GM21367 (cell line): ENCODE measurements around the gene TTLL6.
"Not testable (repeated sequence)": the region's sequence is repeated elsewhere in the genome, so short reads cannot be mapped to it uniquely, and the experiment has no call there.

Source experiments
- ATAC-seq: cut with Tn5 transposase; IDR thresholded peaks from one replicate; pipeline ENCODE4 v1.9.1; 2021; ENCODE audit not compliant: unreplicated experiment

Gene TTLL6

DNA sequence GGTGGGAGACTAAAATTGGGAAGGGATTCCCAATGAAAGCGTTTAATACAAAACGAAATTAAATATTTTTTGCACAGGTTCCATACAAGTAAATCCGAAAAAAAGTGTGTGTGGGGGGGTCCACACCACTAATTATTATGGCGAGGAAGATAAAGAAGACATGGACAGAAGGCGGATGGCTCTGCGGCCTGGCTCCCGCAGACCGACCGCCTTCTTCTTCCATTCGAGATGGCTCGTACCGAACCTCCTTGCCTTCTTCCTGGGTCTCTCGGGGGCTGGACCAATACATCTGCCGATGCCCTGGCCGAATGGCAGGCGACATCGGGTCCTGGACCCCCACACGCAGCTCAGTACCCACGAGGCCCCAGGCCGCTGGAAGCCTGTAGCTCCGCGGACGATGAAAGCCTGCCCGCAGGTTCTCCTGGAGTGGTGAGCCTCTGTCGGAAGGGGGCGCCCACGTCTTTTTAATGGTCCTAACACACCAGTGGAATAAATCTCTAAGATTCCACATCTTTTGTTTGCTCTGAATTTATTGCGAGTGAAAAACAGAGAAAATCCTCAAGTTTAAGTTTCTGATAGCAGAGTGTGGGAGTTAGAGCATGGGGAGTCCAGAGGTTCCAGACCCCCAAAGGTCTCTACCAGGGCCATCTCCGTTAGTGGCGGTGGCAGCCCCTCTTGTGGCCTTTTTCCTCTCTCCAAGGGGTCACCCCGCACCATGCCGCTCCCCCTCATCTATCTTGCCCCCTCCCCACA is 92.6 kb downstream of the TTLL6 start:
- ATAC-seq = no peak

DNA sequence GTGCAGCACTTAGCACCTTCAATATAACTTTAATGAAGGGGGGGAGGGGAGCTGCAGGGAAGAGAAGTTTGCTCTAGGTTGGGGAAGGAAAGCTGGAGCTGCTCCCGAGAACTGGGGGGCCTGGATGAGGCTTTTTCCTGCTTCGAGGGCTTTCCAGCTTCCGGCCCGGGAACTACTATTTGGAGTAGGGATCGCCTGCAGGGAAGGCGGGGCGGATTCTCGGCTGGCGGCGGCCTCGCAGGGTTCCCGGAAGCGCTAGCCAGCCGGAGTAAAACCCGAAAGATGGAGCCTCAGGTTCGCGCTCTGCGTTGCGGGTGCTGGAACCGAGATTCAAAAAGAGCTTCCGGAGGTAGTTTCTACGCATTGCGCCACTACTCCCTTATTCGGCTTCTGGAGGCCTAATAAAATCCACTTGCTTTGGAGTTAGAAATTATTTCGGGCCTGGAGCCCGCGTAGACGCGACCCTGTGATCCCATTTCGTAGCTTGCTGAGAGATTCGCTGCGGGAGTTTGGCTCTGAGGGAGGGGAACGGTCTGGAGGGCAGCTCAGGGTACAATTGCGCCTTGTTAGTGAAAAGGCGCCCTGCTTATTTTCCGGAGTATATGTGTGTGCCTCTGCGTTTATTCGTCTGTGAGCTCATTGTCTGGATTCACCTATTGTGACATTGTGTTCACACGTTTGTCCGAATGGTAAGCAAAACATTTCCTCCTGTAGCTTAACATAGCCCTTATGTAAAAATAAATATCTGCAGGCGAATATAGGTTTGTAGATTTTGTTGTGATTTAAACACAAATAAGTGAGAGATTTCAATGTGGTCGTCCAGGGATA is 93.4 kb downstream of the TTLL6 start:
- ATAC-seq = no peak

GRCh38 chr17:48722915-48723422 is 94.1 kb downstream of the TTLL6 start, which contains the start of gene PRAC2:
Gene PRAC2 (plus strand): TSS chr17:48723185. CDS start chr17:48724411, 1,226 bp downstream.
- ATAC-seq = no peak

DNA sequence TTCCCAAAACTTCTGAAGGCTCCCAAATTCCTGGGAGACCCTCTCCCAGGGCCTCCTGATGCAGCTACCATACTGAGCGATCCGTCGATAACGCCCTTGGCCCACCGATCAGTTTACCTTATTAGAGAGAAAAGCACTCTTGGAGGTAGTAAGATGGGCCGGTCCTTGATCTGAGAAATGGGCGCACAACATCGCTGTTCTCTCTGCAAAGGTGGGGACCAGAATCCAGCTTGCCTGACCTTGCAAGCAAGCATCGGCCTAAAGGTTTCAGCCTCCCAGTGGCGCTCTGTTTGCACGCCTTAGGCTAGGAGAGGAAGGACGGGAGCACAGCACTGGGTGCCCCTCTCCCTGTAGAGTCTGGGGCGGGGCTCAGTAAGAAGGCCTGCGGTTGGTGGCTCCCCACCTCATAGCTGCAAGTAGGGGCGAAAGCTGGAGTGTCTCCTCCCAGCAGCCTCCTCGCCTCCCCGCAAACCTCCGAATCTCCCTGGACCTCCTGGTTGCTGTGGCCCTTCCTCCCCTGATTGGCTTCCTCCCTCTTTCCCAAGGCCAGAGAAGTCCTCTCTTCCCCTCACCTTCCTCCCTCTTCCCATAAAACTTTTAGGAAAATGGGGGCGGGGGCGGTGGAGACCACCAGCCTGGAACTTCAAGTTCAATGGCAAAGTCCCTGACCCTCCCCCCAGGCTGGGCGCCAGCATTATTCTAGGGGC is 94.7 kb downstream of the TTLL6 start, which contains the start of gene PRAC1:
PRAC1 (minus strand) TSS at position 318 of the 707 bp plus-strand sequence; CDS start at position 192, 126 bp downstream.
- no peak for ATAC-seq

GRCh38 chr17:48721009-48721402 is 96.0 kb downstream of the TTLL6 start:
- ATAC-seq = no peak

- ATAC-seq = no peak
Measured at GRCh38 chr17:48720266-48721008, 96.6 kb downstream of the TTLL6 start.

GRCh38 chr17:48719642-48720265 is 97.3 kb downstream of the TTLL6 start:
- ATAC-seq = no peak

DNA sequence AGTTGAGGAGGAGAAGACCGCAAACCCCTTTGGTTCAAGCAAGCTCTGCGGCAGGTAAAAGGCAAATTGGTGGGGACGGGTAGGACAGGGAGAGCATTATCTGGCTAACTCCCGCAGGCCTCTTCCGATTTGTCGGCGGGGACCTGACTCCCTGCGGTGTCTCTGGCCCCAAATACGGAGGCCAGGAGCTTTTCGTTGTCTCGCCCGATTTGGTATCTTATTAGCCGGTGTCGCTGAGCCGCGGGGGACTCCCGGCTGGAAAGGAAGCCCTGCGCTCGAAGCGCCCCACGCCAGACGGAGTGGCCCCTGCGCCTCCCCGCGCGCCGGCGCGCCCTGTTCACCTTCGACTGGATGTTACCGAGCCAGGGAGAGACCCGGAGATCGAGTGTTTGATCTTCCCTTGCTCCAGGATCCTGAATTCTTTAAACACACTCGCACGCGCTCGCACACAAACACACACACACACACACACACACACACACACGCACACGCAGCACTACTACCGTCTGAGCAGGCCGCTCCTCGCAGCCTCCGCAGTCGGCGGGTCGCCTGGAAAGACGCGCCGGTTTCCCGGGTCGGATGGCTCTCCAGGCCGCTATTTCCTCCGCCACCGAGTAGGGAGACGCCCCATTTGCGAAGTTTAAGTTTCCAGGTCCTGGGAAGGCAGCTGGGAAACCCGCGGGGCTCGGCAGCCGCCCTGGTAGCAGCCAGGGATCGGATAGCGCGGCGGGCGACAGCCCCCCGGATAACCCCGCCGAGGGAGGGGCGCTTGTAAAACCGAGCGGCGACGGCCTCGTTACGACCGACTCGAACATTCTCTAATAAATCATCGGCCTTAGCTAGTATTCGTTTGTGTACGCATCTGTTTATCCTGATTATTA is 98.0 kb downstream of the TTLL6 start:
- no peak for ATAC-seq

DNA sequence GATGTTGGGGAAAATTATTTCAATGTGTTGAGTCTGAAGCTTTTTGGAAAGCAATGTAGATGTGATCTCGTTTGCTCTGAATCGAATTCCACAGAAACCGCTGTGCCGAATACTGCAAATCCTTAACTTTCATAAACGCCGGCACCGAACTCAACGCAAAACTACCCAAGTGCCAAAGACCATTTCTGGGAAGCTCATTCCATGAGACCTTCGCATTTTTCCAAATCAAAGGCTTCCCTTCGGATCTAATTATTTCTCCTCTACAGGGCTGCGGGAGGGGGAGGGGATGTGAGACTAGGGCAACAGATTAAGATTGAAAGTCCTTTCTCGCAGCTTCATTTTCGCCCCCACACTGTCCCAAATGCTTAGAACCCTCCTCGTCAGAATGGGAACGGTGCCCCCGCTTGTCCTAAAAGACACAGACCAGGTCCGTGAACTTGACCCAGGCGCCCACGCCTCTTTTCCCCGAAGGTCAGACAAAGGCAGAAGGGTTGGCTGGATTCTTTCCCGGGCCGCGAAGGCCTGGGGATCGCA is 98.7 kb downstream of the TTLL6 start:
- no peak for ATAC-seq

GRCh38 chr17:48717367-48718226 is 99.4 kb downstream of the TTLL6 start:
- ATAC-seq = no peak

DNA sequence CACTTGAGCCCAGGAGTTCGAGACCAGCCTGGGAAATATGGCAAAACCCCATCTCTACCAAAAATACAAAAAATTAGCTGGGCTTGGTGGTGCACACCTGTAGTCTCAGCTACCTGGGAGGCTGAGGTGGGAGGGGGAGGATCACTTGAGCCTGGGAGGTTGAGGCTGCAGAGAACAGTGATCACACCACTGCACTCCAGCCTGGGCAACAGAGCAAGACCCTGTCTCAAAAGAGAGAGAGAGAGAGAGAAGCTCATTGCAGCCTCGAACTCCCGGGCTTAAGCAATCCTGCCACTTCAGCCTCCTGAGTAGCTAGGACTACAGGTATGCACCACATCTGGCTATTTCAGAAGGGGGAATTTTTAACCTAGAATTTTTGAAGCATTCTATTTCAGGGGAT is 100.5 kb downstream of the TTLL6 start:
- not testable (repeated sequence) for ATAC-seq

DNA sequence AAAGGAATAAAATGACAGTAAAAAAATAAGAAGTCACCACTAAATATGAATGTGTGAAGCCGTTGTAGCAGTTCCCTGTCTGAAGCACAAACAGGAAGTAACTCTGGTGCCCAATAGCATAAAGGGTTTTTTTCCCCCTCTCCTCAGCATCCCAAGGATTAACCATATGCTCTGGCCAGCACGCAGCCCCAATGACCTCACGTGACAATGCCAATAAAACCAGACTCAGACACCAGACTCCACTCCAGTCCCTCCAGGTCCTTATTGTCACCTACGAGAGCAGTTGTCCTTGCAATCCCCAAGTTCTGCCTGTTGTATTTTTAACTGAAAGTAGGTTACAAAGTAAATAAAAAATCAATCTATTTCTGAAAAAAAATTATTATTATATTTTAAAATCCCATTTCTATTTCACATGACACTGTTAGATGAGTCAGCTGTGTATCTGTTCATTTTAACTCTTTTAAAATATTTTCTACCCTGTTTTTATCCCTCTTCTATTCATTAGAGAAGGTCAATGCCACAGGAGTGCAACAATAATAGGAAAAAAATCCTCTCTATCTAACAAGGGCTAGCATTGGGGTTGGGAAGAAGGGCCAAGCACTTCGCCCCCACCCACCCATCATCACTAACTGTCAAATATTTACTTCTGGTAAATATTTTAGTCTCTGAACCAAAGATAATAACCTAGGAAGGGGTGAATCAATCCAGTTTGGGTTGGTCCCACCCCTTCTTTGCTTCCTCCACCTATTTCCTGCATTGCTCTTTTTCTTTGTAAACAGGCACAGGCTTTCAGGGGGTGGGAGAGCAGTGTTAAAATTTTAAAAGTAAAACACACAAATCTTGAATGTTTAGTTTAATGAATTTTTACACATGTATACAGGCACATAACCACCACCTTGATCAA is 101.3 kb downstream of the TTLL6 start:
- no peak for ATAC-seq
